ENCODE results near the gene ACAT1. TPM values are rescaled to one million over a fixed set of nuclear protein-coding genes. Genes with fewer than 3 reads are reported as not detected.

ACAT1 gene
- 59.1 and 69.0 TPM in 2 replicates for total RNA-seq

GRCh38 chr11:108121274-108122155 is at the start of gene ACAT1:
ACAT1 (plus strand) TSS chr11:108121567; CDS start chr11:108121607, 40 bp downstream.

Other genes starting within 250 kb of the ACAT1 start
- not detected in 2 replicates for gene RAB39A, start 193.1 kb upstream of the ACAT1 start, total RNA-seq
- 20.4 and 21.1 TPM in 2 replicates for gene CUL5, start 112.7 kb upstream of the ACAT1 start, total RNA-seq
- gene NPAT, start 101.1 kb downstream of the ACAT1 start, total RNA-seq, result 8.3 and 12.4 TPM in 2 replicates
- 17.4 and 40.6 TPM in 2 replicates for gene ATM, start 101.5 kb downstream of the ACAT1 start, total RNA-seq

Measured in airway epithelial cell (primary cell).